Neural cell (in vitro differentiated cells): ENCODE data around the gene TPP1. TPM values are rescaled to one million over a fixed set of nuclear protein-coding genes. Genes with fewer than 3 reads are reported as not detected.

Experiments
- H2AFZ ChIP-seq: fragments of 200-600, 300-800 bp; sonication (generic), shearing (Covaris generic); 2 replicates; pipeline ENCODE4 v1.6.0; 2014; ENCODE audit warnings: low read depth, mild to moderate bottlenecking, antibody characterized with exemption, low read length, moderate library complexity
- H3F3A ChIP-seq: fragments of 200-600 bp; shearing (Covaris generic); 2 replicates; pipeline ENCODE4 v1.6.1; 2016; ENCODE audit warnings: mild to moderate bottlenecking, moderate library complexity, mixed read lengths, antibody characterized with exemption, low read length; ENCODE audit not compliant: insufficient read depth, poor library complexity, severe bottlenecking
- H3K27ac ChIP-seq: fragments of 200-600, 300-800 bp; sonication (generic), shearing (Covaris generic); 2 replicates; pipeline ENCODE4 v1.5.1; 2014; ENCODE audit warnings: mild to moderate bottlenecking, low read length, moderate library complexity
- H3K27me3 ChIP-seq: fragments of 300-800, 200-600 bp; sonication (generic), shearing (Covaris generic); 2 replicates; pipeline ENCODE4 v1.6.0; 2014; ENCODE audit warnings: mild to moderate bottlenecking, low read depth, low read length, moderate library complexity; ENCODE audit not compliant: insufficient read depth
- H3K36me3 ChIP-seq: fragments of 300-800, 200-600 bp; sonication (generic), shearing (Covaris generic); 2 replicates; pipeline ENCODE4 v1.5.1; 2014; ENCODE audit warnings: mild to moderate bottlenecking, antibody characterized with exemption, low read length, moderate library complexity; ENCODE audit not compliant: insufficient read depth
- H3K4me2 ChIP-seq: fragments of 300-800, 200-600 bp; sonication (generic), shearing (Covaris generic); 2 replicates; pipeline ENCODE4 v1.6.0; 2014; ENCODE audit warnings: mild to moderate bottlenecking, low read length
- H3K4me3 ChIP-seq: fragments of 300-800, 200-600 bp; sonication (generic), shearing (Covaris generic); 2 replicates; pipeline ENCODE4 v1.5.1; 2014; ENCODE audit warnings: mild to moderate bottlenecking, low read length, moderate library complexity
- H3K79me2 ChIP-seq: fragments of 200-600 bp; shearing (Covaris generic); replicated peaks from 2 replicates; pipeline ENCODE4 v1.6.0; 2014; ENCODE audit warnings: mild to moderate bottlenecking, low read length, moderate library complexity; ENCODE audit not compliant: insufficient read depth
- H3K9ac ChIP-seq: fragments of 300-800, 200-600 bp; sonication (generic), shearing (Covaris generic); 2 replicates; pipeline ENCODE4 v1.6.1; 2016; ENCODE audit warnings: mild to moderate bottlenecking, low read length, mixed read lengths
- H3K9me2 ChIP-seq: fragments of 200-600 bp; shearing (Covaris generic); 2 replicates; pipeline ENCODE4 v1.6.1; 2016; ENCODE audit warnings: mild to moderate bottlenecking, low read length, mixed read lengths; ENCODE audit not compliant: insufficient read depth
- H3K9me3 ChIP-seq: fragments of 200-600, 300-800 bp; sonication (generic), shearing (Covaris generic); 2 replicates; pipeline ENCODE4 v1.6.1; 2016; ENCODE audit warnings: mild to moderate bottlenecking, mixed run types, low read length, moderate library complexity, mixed read lengths
- H4K20me1 ChIP-seq: fragments of 200-600 bp; shearing (Covaris generic); 2 replicates; pipeline ENCODE4 v1.6.1; 2016; ENCODE audit warnings: mild to moderate bottlenecking, mixed run types; ENCODE audit not compliant: insufficient read depth
- EP300 ChIP-seq: fragments of 450-650 bp; conservative IDR thresholded peaks from 2 replicates; pipeline ENCODE4 v1.6.1; 2014; ENCODE audit warnings: antibody characterized with exemption, mild to moderate bottlenecking, moderate library complexity; ENCODE audit not compliant: poor library complexity, severe bottlenecking
- EZH2 ChIP-seq: fragments of 200-600, 300-800 bp; shearing (Covaris generic), sonication (generic); IDR thresholded peaks from 2 replicates; pipeline ENCODE4 v1.6.1; 2014; ENCODE audit warnings: antibody characterized with exemption, low read length, borderline replicate concordance, mild to moderate bottlenecking; ENCODE audit not compliant: insufficient read depth, poor library complexity, severe bottlenecking
- MXI1 ChIP-seq: fragments of 450-650 bp; conservative IDR thresholded peaks from 2 replicates; pipeline ENCODE4 v1.6.1; 2014; ENCODE audit warnings: antibody characterized with exemption, mild to moderate bottlenecking; ENCODE audit not compliant: poor library complexity, severe bottlenecking
- POLR2AphosphoS5 ChIP-seq: IDR thresholded peaks from 2 replicates; pipeline ENCODE4 v1.6.1; 2012
- RAD21 ChIP-seq: fragments of 450-650 bp; conservative IDR thresholded peaks from 2 replicates; pipeline ENCODE4 v1.6.1; 2014; ENCODE audit warnings: antibody characterized with exemption, mild to moderate bottlenecking, moderate library complexity
- SMC3 ChIP-seq: fragments of 450-650 bp; conservative IDR thresholded peaks from 2 replicates; pipeline ENCODE4 v1.6.1; 2014; ENCODE audit warnings: antibody characterized with exemption, mild to moderate bottlenecking, moderate library complexity; ENCODE audit not compliant: poor library complexity
- TAF1 ChIP-seq: IDR thresholded peaks from 2 replicates; pipeline ENCODE4 v1.6.1; 2012; ENCODE audit warnings: low read depth
- polyA plus RNA-seq: library from polyadenylated mRNA; depleted of rRNA; stranded (reverse); fragments of >200 nt; gene quantifications from 2 replicates; pipeline ENCODE4 v1.2.3, GENCODE V29; 2014
- TF ChIP-seq, protein P1 (sequence below): IDR thresholded peaks from 2 replicates; pipeline ENCODE4 v1.6.1; 2012; ENCODE audit warnings: borderline replicate concordance
- TF ChIP-seq, protein P2 (sequence below): fragments of 450-650 bp; IDR thresholded peaks from 2 replicates; pipeline ENCODE4 v1.5.1; 2014; ENCODE audit warnings: antibody characterized with exemption, mild to moderate bottlenecking, moderate library complexity; ENCODE audit not compliant: poor library complexity, severe bottlenecking

The TPP1 gene
- polyA plus RNA-seq, 1 donor from 2014 or later, result 3.8 TPM

DNA sequence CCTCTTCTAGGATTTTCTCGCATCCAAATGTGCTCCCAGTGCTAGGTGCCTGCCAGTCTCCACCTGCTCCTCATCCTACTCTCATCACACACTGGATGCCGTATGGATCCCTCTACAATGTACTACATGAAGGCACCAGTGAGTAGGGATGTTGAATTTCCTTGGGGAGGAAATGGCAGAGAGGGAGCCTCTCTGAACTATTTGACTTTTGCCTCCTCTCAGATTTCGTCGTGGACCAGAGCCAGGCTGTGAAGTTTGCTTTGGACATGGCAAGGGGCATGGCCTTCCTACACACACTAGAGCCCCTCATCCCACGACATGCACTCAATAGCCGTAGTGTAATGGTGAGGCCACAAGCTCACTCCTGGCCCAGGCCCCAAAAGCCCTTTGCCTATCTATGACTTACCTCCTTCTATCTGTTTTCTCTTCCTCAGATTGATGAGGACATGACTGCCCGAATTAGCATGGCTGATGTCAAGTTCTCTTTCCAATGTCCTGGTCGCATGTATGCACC lies 9.7 kb downstream of the TPP1 start:
- H4K20me1 ChIP-seq, result no peaks in the 10 kb centered on the region
- TF ChIP-seq, protein P1, sequence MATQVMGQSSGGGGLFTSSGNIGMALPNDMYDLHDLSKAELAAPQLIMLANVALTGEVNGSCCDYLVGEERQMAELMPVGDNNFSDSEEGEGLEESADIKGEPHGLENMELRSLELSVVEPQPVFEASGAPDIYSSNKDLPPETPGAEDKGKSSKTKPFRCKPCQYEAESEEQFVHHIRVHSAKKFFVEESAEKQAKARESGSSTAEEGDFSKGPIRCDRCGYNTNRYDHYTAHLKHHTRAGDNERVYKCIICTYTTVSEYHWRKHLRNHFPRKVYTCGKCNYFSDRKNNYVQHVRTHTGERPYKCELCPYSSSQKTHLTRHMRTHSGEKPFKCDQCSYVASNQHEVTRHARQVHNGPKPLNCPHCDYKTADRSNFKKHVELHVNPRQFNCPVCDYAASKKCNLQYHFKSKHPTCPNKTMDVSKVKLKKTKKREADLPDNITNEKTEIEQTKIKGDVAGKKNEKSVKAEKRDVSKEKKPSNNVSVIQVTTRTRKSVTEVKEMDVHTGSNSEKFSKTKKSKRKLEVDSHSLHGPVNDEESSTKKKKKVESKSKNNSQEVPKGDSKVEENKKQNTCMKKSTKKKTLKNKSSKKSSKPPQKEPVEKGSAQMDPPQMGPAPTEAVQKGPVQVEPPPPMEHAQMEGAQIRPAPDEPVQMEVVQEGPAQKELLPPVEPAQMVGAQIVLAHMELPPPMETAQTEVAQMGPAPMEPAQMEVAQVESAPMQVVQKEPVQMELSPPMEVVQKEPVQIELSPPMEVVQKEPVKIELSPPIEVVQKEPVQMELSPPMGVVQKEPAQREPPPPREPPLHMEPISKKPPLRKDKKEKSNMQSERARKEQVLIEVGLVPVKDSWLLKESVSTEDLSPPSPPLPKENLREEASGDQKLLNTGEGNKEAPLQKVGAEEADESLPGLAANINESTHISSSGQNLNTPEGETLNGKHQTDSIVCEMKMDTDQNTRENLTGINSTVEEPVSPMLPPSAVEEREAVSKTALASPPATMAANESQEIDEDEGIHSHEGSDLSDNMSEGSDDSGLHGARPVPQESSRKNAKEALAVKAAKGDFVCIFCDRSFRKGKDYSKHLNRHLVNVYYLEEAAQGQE, result no peak
- no peak for TF ChIP-seq EP300
- no peak for TF ChIP-seq RAD21
- no peak for TF ChIP-seq MXI1
- no peak for TF ChIP-seq SMC3
- no peak for TF ChIP-seq TAF1
- TF ChIP-seq POLR2AphosphoS5, result no peak
- TF ChIP-seq, protein P2, sequence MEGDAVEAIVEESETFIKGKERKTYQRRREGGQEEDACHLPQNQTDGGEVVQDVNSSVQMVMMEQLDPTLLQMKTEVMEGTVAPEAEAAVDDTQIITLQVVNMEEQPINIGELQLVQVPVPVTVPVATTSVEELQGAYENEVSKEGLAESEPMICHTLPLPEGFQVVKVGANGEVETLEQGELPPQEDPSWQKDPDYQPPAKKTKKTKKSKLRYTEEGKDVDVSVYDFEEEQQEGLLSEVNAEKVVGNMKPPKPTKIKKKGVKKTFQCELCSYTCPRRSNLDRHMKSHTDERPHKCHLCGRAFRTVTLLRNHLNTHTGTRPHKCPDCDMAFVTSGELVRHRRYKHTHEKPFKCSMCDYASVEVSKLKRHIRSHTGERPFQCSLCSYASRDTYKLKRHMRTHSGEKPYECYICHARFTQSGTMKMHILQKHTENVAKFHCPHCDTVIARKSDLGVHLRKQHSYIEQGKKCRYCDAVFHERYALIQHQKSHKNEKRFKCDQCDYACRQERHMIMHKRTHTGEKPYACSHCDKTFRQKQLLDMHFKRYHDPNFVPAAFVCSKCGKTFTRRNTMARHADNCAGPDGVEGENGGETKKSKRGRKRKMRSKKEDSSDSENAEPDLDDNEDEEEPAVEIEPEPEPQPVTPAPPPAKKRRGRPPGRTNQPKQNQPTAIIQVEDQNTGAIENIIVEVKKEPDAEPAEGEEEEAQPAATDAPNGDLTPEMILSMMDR, result no peak
- no peak for TF ChIP-seq EZH2
- peaks cover 7% of the 10 kb centered on the region for H3F3A ChIP-seq
- no peaks in the 10 kb centered on the region for H3K9me3 ChIP-seq
- H3K36me3 ChIP-seq, result no peaks in the 10 kb centered on the region
- H3K4me3 ChIP-seq, result no peak overlapping the region
- H3K4me2 ChIP-seq, result no peak overlapping the region
- no peak overlapping the region for H2AFZ ChIP-seq
- H3K9ac ChIP-seq, result no peak overlapping the region
- H3K27ac ChIP-seq, result no peak overlapping the region
- peaks cover 31% of the 10 kb centered on the region for H3K79me2 ChIP-seq
- H3K27me3 ChIP-seq, result no peaks in the 10 kb centered on the region
- H3K9me2 ChIP-seq, result no peaks in the 10 kb centered on the region

DNA sequence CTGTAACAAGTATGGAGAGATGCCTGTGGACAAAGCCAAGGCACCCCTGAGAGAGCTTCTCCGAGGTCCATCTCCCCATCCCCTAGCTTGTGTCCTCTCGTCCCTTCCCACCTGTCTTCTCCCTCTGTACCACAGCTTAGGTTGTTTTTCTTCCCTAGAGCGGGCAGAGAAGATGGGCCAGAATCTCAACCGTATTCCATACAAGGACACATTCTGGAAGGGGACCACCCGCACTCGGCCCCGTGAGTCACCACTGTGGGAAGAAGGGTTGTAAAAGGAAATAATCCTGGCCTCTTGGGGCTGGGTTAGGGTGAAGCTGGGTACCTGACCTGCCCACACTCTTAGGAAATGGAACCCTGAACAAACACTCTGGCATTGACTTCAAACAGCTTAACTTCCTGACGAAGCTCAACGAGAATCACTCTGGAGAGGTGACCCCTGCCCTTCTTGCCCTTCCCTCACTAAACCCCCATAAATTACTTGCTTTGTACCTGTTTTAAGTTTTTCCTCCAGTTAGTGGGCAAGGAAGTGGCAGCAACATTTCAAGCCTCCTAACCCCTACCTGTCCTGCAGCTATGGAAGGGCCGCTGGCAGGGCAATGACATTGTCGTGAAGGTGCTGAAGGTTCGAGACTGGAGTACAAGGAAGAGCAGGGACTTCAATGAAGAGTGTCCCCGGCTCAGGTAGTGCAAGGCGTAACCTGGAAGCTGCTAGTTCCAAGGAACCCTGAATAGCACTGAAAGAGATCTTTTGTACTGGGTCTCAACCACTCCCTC lies 10.3 kb downstream of the TPP1 start:
- peaks cover 31% of the 10 kb centered on the region for H3K79me2 ChIP-seq

More for the DNA sequence above, 10.3 kb downstream of the TPP1 start:
- Histone ChIP-seq H2AFZ (no peak overlapping the region), H3K4me3 (no peak overlapping the region), H3K4me2 (no peak overlapping the region), H3K9me2 (no peaks in the 10 kb centered on the region), H3K9ac (no peak overlapping the region), H4K20me1 (no peaks in the 10 kb centered on the region), H3K27me3 (no peaks in the 10 kb centered on the region), H3K27ac (no peak overlapping the region), H3K9me3 (no peaks in the 10 kb centered on the region), H3K36me3 (no peaks in the 10 kb centered on the region), H3F3A (peaks cover 8% of the 10 kb centered on the region)
- TF ChIP-seq EZH2, result no peak
- TF ChIP-seq MXI1, result no peak
- TF ChIP-seq, protein P2, result no peak
- no peak for TF ChIP-seq POLR2AphosphoS5
- no peak for TF ChIP-seq TAF1
- TF ChIP-seq, protein P1, result no peak
- TF ChIP-seq EP300, result no peak
